Cardiac muscle cell (in vitro differentiated cells and primary cell): ENCODE measurements around the gene THEM4. TPM values are rescaled to one million over a fixed set of nuclear protein-coding genes. Genes with fewer than 3 reads are reported as not detected.
A peak's percentile ranks its signal among the peaks of the same experiment; 100 is the strongest.

Source experiments
- DNase-seq, 2 donors: peaks; one replicate each; pipeline versions ENCODE4 v3.0.0 to v3.0.0-alpha.2; 2010 to 2017; ENCODE audit warnings: low read depth in 1 of 2, low spot score in 1 of 2
- H3K27ac ChIP-seq: fragments of 200-600 bp; sonication (generic); 2 replicates; pipeline ENCODE4 v1.5.1; 2016
- H3K27me3 ChIP-seq: fragments of 200-600 bp; sonication (generic); 2 replicates; pipeline ENCODE4 v1.6.0; 2016; ENCODE audit warnings: control low read depth
- H3K36me3 ChIP-seq: fragments of 200-600 bp; sonication (generic); 2 replicates; pipeline ENCODE4 v1.5.1; 2016; ENCODE audit warnings: control low read depth
- H3K4me1 ChIP-seq: fragments of 200-600 bp; sonication (generic); 2 replicates; pipeline ENCODE4 v1.8.1; 2017; ENCODE audit warnings: low read depth, mild to moderate bottlenecking, mixed run types
- H3K4me3 ChIP-seq: fragments of 200-600 bp; sonication (generic); 2 replicates; pipeline ENCODE4 v1.5.1; 2016; ENCODE audit warnings: mild to moderate bottlenecking
- H3K9me3 ChIP-seq: fragments of 200-600 bp; sonication (generic); 2 replicates; pipeline ENCODE4 v1.5.1; 2017; ENCODE audit warnings: low read depth, mild to moderate bottlenecking, control low read depth
- CTCF ChIP-seq: IDR thresholded peaks from 2 replicates; pipeline ENCODE4 v1.5.1; 2012; ENCODE audit warnings: low read depth, mild to moderate bottlenecking, low read length
- polyA plus RNA-seq: library from polyadenylated mRNA; unstranded; fragments of >200 nt; fragmentation: Nextera tagmentation; extraction: Ambion mirVana; gene quantifications from 2 replicates; pipeline ENCODE4 v1.2.1, GENCODE V29; 2016
- total RNA-seq: library from RNA; depleted of rRNA; stranded (reverse); fragments of >200 nt; gene quantifications from 2 replicates; pipeline ENCODE4 v1.2.3, GENCODE V29; 2016

THEM4 gene
- total and polyA plus RNA-seq, 2 experiments from 2014 or later: 26.8 to 61.9 TPM

- peaks cover 41% of the 10 kb centered on the region for H3K27me3 ChIP-seq
- no peaks in the 10 kb centered on the region for H3K9me3 ChIP-seq
- TF ChIP-seq CTCF: no peak
- H3K36me3 ChIP-seq: no peaks in the 10 kb centered on the region
- H3K4me3 ChIP-seq: no peak overlapping the region
- H3K4me1 ChIP-seq: no peaks in the 10 kb centered on the region
- H3K27ac ChIP-seq: no peak overlapping the region
- DNase-seq: no peak
Observed at GRCh38 chr1:151835596-151835995, 73.7 kb downstream of the THEM4 start.

GRCh38 chr1:151834239-151834638, 75.1 kb downstream of the THEM4 start:
- Histone ChIP-seq H3K27ac (no peak overlapping the region), H3K4me3 (no peak overlapping the region)

GRCh38 chr1:151833172-151833900, 76.0 kb downstream of the THEM4 start:
- TF ChIP-seq CTCF: no peak
- Histone ChIP-seq H3K36me3 (no peaks in the 10 kb centered on the region), H3K27ac (no peak overlapping the region), H3K4me1 (no peaks in the 10 kb centered on the region), H3K27me3 (peaks cover 19% of the 10 kb centered on the region), H3K9me3 (no peaks in the 10 kb centered on the region), H3K4me3 (no peak overlapping the region)
- no peak for DNase-seq

More at GRCh38 chr1:151834239-151834638, 75.1 kb downstream of the THEM4 start:
- no peaks in the 10 kb centered on the region for H3K9me3 ChIP-seq
- peaks cover 28% of the 10 kb centered on the region for H3K27me3 ChIP-seq
- DNase-seq: no peak
- H3K4me1 ChIP-seq: no peaks in the 10 kb centered on the region
- TF ChIP-seq CTCF: no peak
- no peaks in the 10 kb centered on the region for H3K36me3 ChIP-seq

- peak in 1 of 2 donors; percentile 74 for DNase-seq
- Histone ChIP-seq H3K4me3 (no peak overlapping the region), H3K27ac (no peak overlapping the region), H3K9me3 (no peaks in the 10 kb centered on the region), H3K4me1 (no peaks in the 10 kb centered on the region), H3K27me3 (peaks cover 10% of the 10 kb centered on the region), H3K36me3 (no peaks in the 10 kb centered on the region)
- no peak for TF ChIP-seq CTCF
Observed at GRCh38 chr1:151832318-151832980, 76.9 kb downstream of the THEM4 start.

- no peak for TF ChIP-seq CTCF
- peaks cover 1% of the 10 kb centered on the region for H3K27me3 ChIP-seq
- no peak within 1 kb of the TSS for H3K27ac ChIP-seq
- H3K4me3 ChIP-seq: no peak within 1 kb of the TSS
- H3K9me3 ChIP-seq: no peaks in the 10 kb centered on the region
- no peaks in the 10 kb centered on the region for H3K4me1 ChIP-seq
- DNase-seq: no peak
- H3K36me3 ChIP-seq: no peaks in the 10 kb centered on the region
Observed at GRCh38 chr1:151831605-151832004, 77.7 kb downstream of the THEM4 start, which contains the start of gene RORC. RORC (minus strand) TSS chr1:151831802; CDS start chr1:151831764, 38 bp downstream.
